ENCODE measurements around the gene ACTL7B.

- TF ChIP-seq POLR2AphosphoS2 (IDR thresholded peaks at IDR 0.05; ENCODE audit: low read depth, low read length), result no peak
- no peak for TF ChIP-seq ZNF274 (IDR thresholded peaks at IDR 0.05; ENCODE audit: insufficient read depth, insufficient read length)
These were observed 3.8 kb upstream of the ACTL7B start for GRCh38 chr9:108859459-108860114.
